HG03045 (cell line): ENCODE results near the gene FREY1.

Source experiments
- ATAC-seq: cut with Tn5 transposase; IDR thresholded peaks from one replicate; pipeline ENCODE4 v1.9.1; 2021; ENCODE audit warnings: mild to moderate bottlenecking, moderate library complexity; ENCODE audit not compliant: unreplicated experiment

The FREY1 gene

GRCh38 chr11:45906965-45907611 lies at the start of gene FREY1:
FREY1 (minus strand) TSS chr11:45907271; CDS start chr11:45907245, 26 bp downstream.
- ATAC-seq, result no peak

GRCh38 chr11:45949992-45950407 lies 42.9 kb upstream of the FREY1 start:
- no peak for ATAC-seq

- no peak for ATAC-seq
Measured at GRCh38 chr11:45948356-45948755, 41.3 kb upstream of the FREY1 start.

GRCh38 chr11:45947885-45948284 lies 40.8 kb upstream of the FREY1 start:
- no peak for ATAC-seq

- no peak for ATAC-seq
Measured at GRCh38 chr11:45945397-45945999, 38.4 kb upstream of the FREY1 start.

- ATAC-seq, result no peak
Measured at GRCh38 chr11:45942381-45942780, 35.3 kb upstream of the FREY1 start.

GRCh38 chr11:45941285-45941684 lies 34.2 kb upstream of the FREY1 start:
- no peak for ATAC-seq

GRCh38 chr11:45939836-45940235 lies 32.8 kb upstream of the FREY1 start:
- ATAC-seq, result no peak

- no peak for ATAC-seq
Measured at GRCh38 chr11:45937916-45938315, 30.8 kb upstream of the FREY1 start.

- no peak for ATAC-seq
Measured at GRCh38 chr11:45936511-45937054, 29.5 kb upstream of the FREY1 start.

GRCh38 chr11:45935349-45936064 lies 28.4 kb upstream of the FREY1 start:
- no peak for ATAC-seq

GRCh38 chr11:45934580-45935318 lies 27.7 kb upstream of the FREY1 start:
- ATAC-seq, result no peak

GRCh38 chr11:45933846-45934579 lies 26.9 kb upstream of the FREY1 start:
- ATAC-seq, result no peak

- peak; percentile 33 for ATAC-seq
Measured at GRCh38 chr11:45933131-45933831, 26.2 kb upstream of the FREY1 start.

GRCh38 chr11:45932217-45932616 lies 25.1 kb upstream of the FREY1 start:
- no peak for ATAC-seq

GRCh38 chr11:45931739-45932138 lies 24.7 kb upstream of the FREY1 start:
- no peak for ATAC-seq

- ATAC-seq, result no peak
Measured at GRCh38 chr11:45930951-45931570, 24.0 kb upstream of the FREY1 start.

GRCh38 chr11:45930031-45930794 lies 23.1 kb upstream of the FREY1 start:
- peak; percentile 87 for ATAC-seq
